D721Med (cell line): ENCODE results near the gene NR2C2AP.

Experiments
- DNase-seq: peaks from one replicate; pipeline ENCODE4 v3.0.0; 2011; ENCODE audit warnings: low spot score; ENCODE audit not compliant: insufficient read length
- FAIRE-seq: peaks from 2 replicates; lab custom pipeline; 2011; peaks lifted over from hg19 to GRCh38; lab: Jason Lieb, UNC
- CTCF ChIP-seq: IDR thresholded peaks from 2 replicates; pipeline ENCODE4 v1.5.1; 2012; ENCODE audit warnings: mild to moderate bottlenecking, control low read depth; ENCODE audit not compliant: insufficient read depth; ENCODE audit errors: missing control alignments

Gene NR2C2AP

DNA sequence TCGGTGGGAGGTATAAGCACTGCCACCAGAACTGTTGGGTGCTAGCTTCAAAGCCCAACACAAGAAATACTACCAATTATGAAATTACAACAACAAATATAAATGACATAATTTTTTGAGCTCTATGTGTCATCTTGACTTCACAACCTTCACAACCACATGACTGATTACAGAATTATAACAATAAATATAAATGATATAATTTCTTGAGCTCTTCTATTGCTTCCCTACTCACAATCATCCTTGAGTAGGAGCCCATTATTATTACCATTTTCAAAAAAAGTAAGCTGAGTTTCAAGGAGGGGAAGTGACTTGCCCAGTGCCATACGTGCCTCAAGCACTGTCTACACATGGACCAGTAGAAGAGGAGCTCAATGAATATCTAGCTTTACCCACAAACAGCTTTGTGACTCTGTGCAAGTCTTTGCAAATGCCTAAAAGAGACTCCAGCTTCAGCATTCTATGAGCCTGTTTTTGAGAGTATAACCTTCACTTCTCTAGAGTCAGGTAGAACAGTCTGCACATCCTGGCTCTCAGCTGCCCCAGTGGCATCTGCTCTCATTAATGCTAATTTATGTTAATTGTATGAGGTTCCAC, 31.1 kb upstream of the NR2C2AP start:
- FAIRE-seq (no peak), DNase-seq (no peak)
- no peak for TF ChIP-seq CTCF

- DNase-seq (no peak), FAIRE-seq (no peak)
- no peak for TF ChIP-seq CTCF
These were observed 29.1 kb upstream of the NR2C2AP start for GRCh38 chr19:19232261-19232721.

GRCh38 chr19:19230999-19231398, 27.8 kb upstream of the NR2C2AP start:
- DNase-seq (peak; percentile 74), FAIRE-seq (peak; percentile 86)
- no peak for TF ChIP-seq CTCF

- TF ChIP-seq CTCF = no peak
- no peak for DNase-seq
- FAIRE-seq = no peak
These were observed 26.5 kb upstream of the NR2C2AP start for GRCh38 chr19:19229701-19230100.

DNA sequence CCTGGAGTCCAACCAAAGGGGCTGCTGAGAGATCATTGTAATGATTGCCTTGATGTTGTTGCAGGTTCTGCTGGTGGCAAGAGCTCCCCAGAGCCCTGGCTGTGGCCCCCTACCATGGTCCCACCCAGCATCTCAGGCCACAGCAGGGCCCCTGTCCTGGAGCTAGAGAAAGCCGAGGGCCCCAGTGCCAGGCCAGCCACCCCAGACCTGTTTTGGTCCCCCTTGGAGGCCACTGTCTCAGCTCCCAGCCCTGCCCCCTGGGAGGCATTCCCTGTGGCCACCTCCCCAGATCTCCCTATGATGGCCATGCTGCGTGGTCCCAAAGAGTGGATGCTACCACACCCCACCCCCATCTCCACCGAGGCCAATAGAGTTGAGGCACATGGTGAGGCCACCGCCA, 24.0 kb upstream of the NR2C2AP start:
- DNase-seq (no peak), FAIRE-seq (no peak)
- TF ChIP-seq CTCF = no peak

- FAIRE-seq (no peak), DNase-seq (no peak)
- no peak for TF ChIP-seq CTCF
These were observed 23.4 kb upstream of the NR2C2AP start for GRCh38 chr19:19226663-19227062.

GRCh38 chr19:19226204-19226603, 23.0 kb upstream of the NR2C2AP start:
- FAIRE-seq (no peak), DNase-seq (no peak)
- TF ChIP-seq CTCF = no peak
